Hepatocyte (in vitro differentiated cells): ENCODE measurements around the gene PRDM16. TPM values are rescaled to one million over a fixed set of nuclear protein-coding genes. Genes with fewer than 3 reads are reported as not detected.
A peak's percentile ranks its signal among the peaks of the same experiment; 100 is the strongest.

Experiments used
- DNase-seq: peaks from one replicate; pipeline ENCODE4 v3.0.0-alpha.2; 2016; ENCODE audit warnings: low spot score
- H2AFZ ChIP-seq: fragments of 200-600 bp; sonication (generic); 2 replicates; pipeline ENCODE4 v1.6.0; 2016; ENCODE audit warnings: antibody characterized with exemption, mild to moderate bottlenecking
- H3K27ac ChIP-seq: fragments of 200-600 bp; sonication (generic); 2 replicates; pipeline ENCODE4 v1.5.1; 2016; ENCODE audit warnings: mild to moderate bottlenecking
- H3K27me3 ChIP-seq: fragments of 200-600 bp; sonication (generic); 2 replicates; pipeline ENCODE4 v1.6.1; 2016
- H3K36me3 ChIP-seq: fragments of 200-600 bp; sonication (generic); replicated peaks from 2 replicates; pipeline ENCODE4 v1.5.1; 2016; ENCODE audit warnings: low read depth; ENCODE audit not compliant: insufficient read depth
- H3K4me1 ChIP-seq: fragments of 200-600 bp; sonication (generic); 2 replicates; pipeline ENCODE4 v1.5.1; 2016; ENCODE audit warnings: mild to moderate bottlenecking, moderate library complexity; ENCODE audit not compliant: insufficient read depth
- H3K4me2 ChIP-seq: fragments of 200-600 bp; sonication (generic); 2 replicates; pipeline ENCODE4 v1.6.0; 2016
- H3K4me3 ChIP-seq: fragments of 200-600 bp; sonication (generic); 2 replicates; pipeline ENCODE4 v1.5.1; 2016; ENCODE audit warnings: mild to moderate bottlenecking
- H3K79me2 ChIP-seq: fragments of 200-600 bp; sonication (generic); 2 replicates; pipeline ENCODE4 v1.6.0; 2017; ENCODE audit warnings: mild to moderate bottlenecking
- H3K9me2 ChIP-seq: fragments of 200-600 bp; sonication (generic); replicated peaks from 2 replicates; pipeline ENCODE4 v1.6.0; 2017; ENCODE audit warnings: mild to moderate bottlenecking; ENCODE audit not compliant: insufficient read depth
- H3K9me3 ChIP-seq: fragments of 200-600 bp; sonication (generic); 2 replicates; pipeline ENCODE4 v1.5.1; 2016; ENCODE audit warnings: low read depth, mild to moderate bottlenecking
- H4K20me1 ChIP-seq: fragments of 200-600 bp; sonication (generic); 2 replicates; pipeline ENCODE4 v1.6.0; 2016; ENCODE audit warnings: mild to moderate bottlenecking; ENCODE audit not compliant: insufficient read depth, poor library complexity, severe bottlenecking
- EZH2 ChIP-seq: fragments of 200-600 bp; sonication (generic); IDR thresholded peaks from 2 replicates; pipeline ENCODE4 v1.6.1; 2016; ENCODE audit warnings: antibody characterized with exemption, mild to moderate bottlenecking, borderline replicate concordance
- EZH2phosphoT487 ChIP-seq: fragments of 200-600 bp; sonication (generic); IDR thresholded peaks from one replicate; pipeline ENCODE4 v1.6.1; 2018; ENCODE audit warnings: antibody characterized with exemption, mild to moderate bottlenecking, low read depth, moderate library complexity; ENCODE audit not compliant: unreplicated experiment, severe bottlenecking
- WGBS: methylation state at CpG from one replicate; pipeline ENCODE4 v1.1.6; 2016; ENCODE audit warnings: low lambda C conversion rate; ENCODE audit errors: missing lambda C conversion rate; 5-methylcytosine and 5-hydroxymethylcytosine counted together
- polyA plus RNA-seq: library from polyadenylated mRNA; unstranded; fragments of >200 nt; fragmentation: Nextera tagmentation; extraction: Ambion mirVana; gene quantifications from 2 replicates; pipeline ENCODE4 v1.2.1, GENCODE V29; 2016
- total RNA-seq: library from RNA; depleted of rRNA; stranded (reverse); fragments of >200 nt; gene quantifications from 2 replicates; pipeline ENCODE4 v1.2.3, GENCODE V29; 2014
- TF ChIP-seq, protein P1 (sequence below): fragments of 200-600 bp; sonication (generic); IDR thresholded peaks from 2 replicates; pipeline ENCODE4 v1.5.1; 2016; ENCODE audit warnings: antibody characterized with exemption, mild to moderate bottlenecking; ENCODE audit not compliant: poor library complexity

The PRDM16 gene
- total and polyA plus RNA-seq, 2 experiments from 2014 or later: 8.1 to 9.9 TPM

GRCh38 chr1:3192361-3192760 lies 123.4 kb downstream of the PRDM16 start:
- H3K4me2 ChIP-seq: no peak overlapping the region
- no peaks in the 10 kb centered on the region for H4K20me1 ChIP-seq
- no peak overlapping the region for H3K4me3 ChIP-seq
- H3K9me2 ChIP-seq: no peaks in the 10 kb centered on the region
- H3K27ac ChIP-seq: peak overlapping the region; percentile 71
- TF ChIP-seq EZH2 (no peak), EZH2phosphoT487 (no peak)
- TF ChIP-seq, protein P1, sequence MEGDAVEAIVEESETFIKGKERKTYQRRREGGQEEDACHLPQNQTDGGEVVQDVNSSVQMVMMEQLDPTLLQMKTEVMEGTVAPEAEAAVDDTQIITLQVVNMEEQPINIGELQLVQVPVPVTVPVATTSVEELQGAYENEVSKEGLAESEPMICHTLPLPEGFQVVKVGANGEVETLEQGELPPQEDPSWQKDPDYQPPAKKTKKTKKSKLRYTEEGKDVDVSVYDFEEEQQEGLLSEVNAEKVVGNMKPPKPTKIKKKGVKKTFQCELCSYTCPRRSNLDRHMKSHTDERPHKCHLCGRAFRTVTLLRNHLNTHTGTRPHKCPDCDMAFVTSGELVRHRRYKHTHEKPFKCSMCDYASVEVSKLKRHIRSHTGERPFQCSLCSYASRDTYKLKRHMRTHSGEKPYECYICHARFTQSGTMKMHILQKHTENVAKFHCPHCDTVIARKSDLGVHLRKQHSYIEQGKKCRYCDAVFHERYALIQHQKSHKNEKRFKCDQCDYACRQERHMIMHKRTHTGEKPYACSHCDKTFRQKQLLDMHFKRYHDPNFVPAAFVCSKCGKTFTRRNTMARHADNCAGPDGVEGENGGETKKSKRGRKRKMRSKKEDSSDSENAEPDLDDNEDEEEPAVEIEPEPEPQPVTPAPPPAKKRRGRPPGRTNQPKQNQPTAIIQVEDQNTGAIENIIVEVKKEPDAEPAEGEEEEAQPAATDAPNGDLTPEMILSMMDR: no peak
- H3K27me3 ChIP-seq: no peaks in the 10 kb centered on the region
- no peaks in the 10 kb centered on the region for H3K4me1 ChIP-seq
- H3K36me3 ChIP-seq: no peaks in the 10 kb centered on the region
- no peaks in the 10 kb centered on the region for H3K79me2 ChIP-seq
- no peaks in the 10 kb centered on the region for H3K9me3 ChIP-seq
- WGBS: 70% methylated on average over 6 of the region's 6 CpGs
- DNase-seq: peak; percentile 58
- no peak overlapping the region for H2AFZ ChIP-seq

- Histone ChIP-seq H2AFZ (no peak overlapping the region), H3K36me3 (no peaks in the 10 kb centered on the region)
- no peak for DNase-seq
Measured at GRCh38 chr1:3192825-3193224, 123.8 kb downstream of the PRDM16 start.

GRCh38 chr1:3193811-3194210 lies 124.8 kb downstream of the PRDM16 start:
- Histone ChIP-seq H3K9me2 (no peaks in the 10 kb centered on the region), H3K36me3 (no peaks in the 10 kb centered on the region), H3K27ac (no peak overlapping the region), H3K4me3 (no peak overlapping the region), H3K4me1 (peaks cover 5% of the 10 kb centered on the region), H3K79me2 (no peaks in the 10 kb centered on the region), H4K20me1 (no peaks in the 10 kb centered on the region), H3K9me3 (no peaks in the 10 kb centered on the region), H2AFZ (no peak overlapping the region), H3K4me2 (no peak overlapping the region), H3K27me3 (no peaks in the 10 kb centered on the region)
- 83% methylated on average over 11 of the region's 11 CpGs for WGBS
- DNase-seq: no peak
- TF ChIP-seq, protein P1: no peak
- TF ChIP-seq EZH2phosphoT487 (no peak), EZH2 (no peak)

More at GRCh38 chr1:3192825-3193224, 123.8 kb downstream of the PRDM16 start:
- Histone ChIP-seq H3K4me2 (no peak overlapping the region), H3K4me1 (no peaks in the 10 kb centered on the region), H3K4me3 (no peak overlapping the region), H3K79me2 (no peaks in the 10 kb centered on the region), H3K27me3 (no peaks in the 10 kb centered on the region), H3K9me3 (no peaks in the 10 kb centered on the region), H3K27ac (peak overlapping the region; percentile 71), H3K9me2 (no peaks in the 10 kb centered on the region), H4K20me1 (no peaks in the 10 kb centered on the region)
- TF ChIP-seq EZH2phosphoT487 (no peak), EZH2 (no peak)
- TF ChIP-seq, protein P1: no peak
- WGBS: 94% methylated on average over 18 of the region's 18 CpGs
